PFSK-1 (cell line): Measurements from ENCODE around the gene PLPPR5.

ENCODE experiments used
- FOXP2 ChIP-seq: optimal IDR thresholded peaks from 2 replicates; pipeline ENCODE3; 2011; ENCODE audit warnings: borderline replicate concordance, control low read depth, inconsistent platforms; ENCODE audit not compliant: insufficient read depth; ENCODE audit errors: extremely low read length, extremely low read depth
- POLR2AphosphoS5 ChIP-seq: IDR thresholded peaks from 2 replicates; pipeline ENCODE4 v1.6.1; 2012; ENCODE audit warnings: low read depth, mild to moderate bottlenecking, control low read depth, low read length, moderate library complexity
- SIN3A ChIP-seq: IDR thresholded peaks from 2 replicates; pipeline ENCODE4 v1.6.1; 2012; ENCODE audit warnings: mild to moderate bottlenecking, low read length, moderate library complexity, borderline replicate concordance; ENCODE audit not compliant: insufficient read depth
- TAF1 ChIP-seq: IDR thresholded peaks from 2 replicates; pipeline ENCODE4 v1.6.1; 2012; ENCODE audit warnings: low read length, control low read depth, borderline replicate concordance; ENCODE audit not compliant: insufficient read depth
- TF ChIP-seq, protein P1 (sequence below), 2 experiments: IDR thresholded peaks; 2 replicates each; pipeline versions ENCODE4 v1.6.1 to v1.8.0; 2011 to 2012; ENCODE audit warnings: low read depth in 2 of 2, low read length in 2 of 2, control low read depth in 1 of 2, inconsistent platforms in 1 of 2, mild to moderate bottlenecking in 1 of 2, moderate library complexity in 1 of 2; ENCODE audit not compliant: insufficient read depth in 1 of 2

DNA sequence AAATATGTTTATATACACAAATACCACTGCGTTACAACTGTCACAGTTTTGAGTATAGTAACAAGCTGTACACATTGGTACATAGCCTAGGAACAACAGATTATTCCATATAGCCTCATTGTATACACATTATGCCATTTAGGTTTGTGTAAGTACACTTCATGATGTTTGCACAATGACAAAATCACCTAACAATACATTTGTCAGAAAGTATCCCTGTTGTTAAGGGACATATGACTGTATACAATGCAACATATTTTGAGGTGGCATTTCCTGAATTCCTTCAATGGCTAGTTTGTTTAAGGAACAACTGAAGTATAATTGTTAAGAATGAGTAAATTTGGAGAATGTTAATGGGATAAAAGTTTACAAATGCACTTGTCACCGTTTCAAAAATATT lies 19.0 kb downstream of the PLPPR5 start:
- no peak for TF ChIP-seq TAF1
- no peak for TF ChIP-seq POLR2AphosphoS5
- TF ChIP-seq, protein P1, sequence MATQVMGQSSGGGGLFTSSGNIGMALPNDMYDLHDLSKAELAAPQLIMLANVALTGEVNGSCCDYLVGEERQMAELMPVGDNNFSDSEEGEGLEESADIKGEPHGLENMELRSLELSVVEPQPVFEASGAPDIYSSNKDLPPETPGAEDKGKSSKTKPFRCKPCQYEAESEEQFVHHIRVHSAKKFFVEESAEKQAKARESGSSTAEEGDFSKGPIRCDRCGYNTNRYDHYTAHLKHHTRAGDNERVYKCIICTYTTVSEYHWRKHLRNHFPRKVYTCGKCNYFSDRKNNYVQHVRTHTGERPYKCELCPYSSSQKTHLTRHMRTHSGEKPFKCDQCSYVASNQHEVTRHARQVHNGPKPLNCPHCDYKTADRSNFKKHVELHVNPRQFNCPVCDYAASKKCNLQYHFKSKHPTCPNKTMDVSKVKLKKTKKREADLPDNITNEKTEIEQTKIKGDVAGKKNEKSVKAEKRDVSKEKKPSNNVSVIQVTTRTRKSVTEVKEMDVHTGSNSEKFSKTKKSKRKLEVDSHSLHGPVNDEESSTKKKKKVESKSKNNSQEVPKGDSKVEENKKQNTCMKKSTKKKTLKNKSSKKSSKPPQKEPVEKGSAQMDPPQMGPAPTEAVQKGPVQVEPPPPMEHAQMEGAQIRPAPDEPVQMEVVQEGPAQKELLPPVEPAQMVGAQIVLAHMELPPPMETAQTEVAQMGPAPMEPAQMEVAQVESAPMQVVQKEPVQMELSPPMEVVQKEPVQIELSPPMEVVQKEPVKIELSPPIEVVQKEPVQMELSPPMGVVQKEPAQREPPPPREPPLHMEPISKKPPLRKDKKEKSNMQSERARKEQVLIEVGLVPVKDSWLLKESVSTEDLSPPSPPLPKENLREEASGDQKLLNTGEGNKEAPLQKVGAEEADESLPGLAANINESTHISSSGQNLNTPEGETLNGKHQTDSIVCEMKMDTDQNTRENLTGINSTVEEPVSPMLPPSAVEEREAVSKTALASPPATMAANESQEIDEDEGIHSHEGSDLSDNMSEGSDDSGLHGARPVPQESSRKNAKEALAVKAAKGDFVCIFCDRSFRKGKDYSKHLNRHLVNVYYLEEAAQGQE (IDR thresholded peaks at IDR 0.05; ENCODE audit: insufficient read depth in 1 of 2, low read depth in 2 of 2, low read length in 2 of 2): no peak
- no peak for TF ChIP-seq SIN3A
- no peak for TF ChIP-seq FOXP2
